Uterus (tissue), 4 donors: ENCODE results near the gene ATF7. TPM values are rescaled to one million over a fixed set of nuclear protein-coding genes. Genes with fewer than 3 reads are reported as not detected.

Source experiments
- DNase-seq, 2 donors: peaks; one replicate each; pipeline ENCODE4 v3.0.0-alpha.2; 2019 to 2020
- H3K27ac ChIP-seq, 2 donors: fragments of 200-600 bp; sonication (generic); 1 replicate in 1 of 2; 2 replicates in 1 of 2; pipeline ENCODE4 v1.5.1; 2016 to 2018
- H3K27me3 ChIP-seq, 2 donors: fragments of 200-600 bp; sonication (generic); one replicate each; pipeline ENCODE4 v1.5.1; 2018 to 2019; ENCODE audit warnings: control low read depth in 1 of 2
- H3K36me3 ChIP-seq, 2 donors: fragments of 200-600 bp; sonication (generic); one replicate each; pipeline ENCODE4 v1.5.1; 2019; ENCODE audit warnings: control low read depth in 1 of 2
- H3K4me1 ChIP-seq, 2 donors: fragments of 200-600 bp; sonication (generic); one replicate each; pipeline ENCODE4 v1.5.1; 2018 to 2019; ENCODE audit warnings: control low read depth in 1 of 2
- H3K4me3 ChIP-seq, 2 donors: fragments of 200-600 bp; sonication (generic); 1 replicate in 1 of 2; 2 replicates in 1 of 2; pipeline ENCODE4 v1.5.1; 2018 to 2019; ENCODE audit warnings: mild to moderate bottlenecking in 1 of 2
- H3K9me3 ChIP-seq, 2 donors: fragments of 200-600 bp; sonication (generic); one replicate each; pipeline ENCODE4 v1.5.1; 2019; ENCODE audit warnings: control low read depth in 1 of 2
- CTCF ChIP-seq, 4 experiments: fragments of 200-600 bp in 2 of 4; fragments of 450-650 bp in 2 of 4; sonication (generic) in 2 of 4; IDR thresholded peaks; one replicate each; pipeline ENCODE4 v1.5.1; 2016 to 2019; ENCODE audit warnings: antibody characterized with exemption in 4 of 4, mild to moderate bottlenecking in 2 of 4, moderate library complexity in 1 of 4
- POLR2A ChIP-seq, 2 donors: fragments of 450-650 bp; IDR thresholded peaks; one replicate each; pipeline ENCODE4 v1.6.1; 2016; ENCODE audit warnings: antibody characterized with exemption in 2 of 2, mild to moderate bottlenecking in 1 of 2, moderate library complexity in 1 of 2
- intact Hi-C: fragments of 100-400 bp; cut with DNase I; formaldehyde crosslinking; loops from one replicate; pipeline ENCODE4 v1.15.1; 2023; ENCODE audit warnings: low total_unique reads
- total RNA-seq, 4 donors: library from RNA; depleted of rRNA in 3 of 4; stranded (reverse); fragments of >200 nt in 3 of 4; gene quantifications; one replicate each; pipeline versions ENCODE4 v1.1.0 to v1.2.4, GENCODE V29; 2014 to 2023
- donor health status: DM: yes; HTN: yes; CAD: no.

ATF7 gene
- total RNA-seq, 4 donors from 2014 or later, result 10.6 to 47.6 (median 21.3) TPM

GRCh38 chr12:53508534-53509170 is 117.5 kb downstream of the ATF7 start:
- DNase-seq, result peak; percentile 84 to 86
- no peak overlapping the region for H3K4me3 ChIP-seq
- peaks cover 0 to 12% of the 10 kb centered on the region in 2 donors for H3K4me1 ChIP-seq
- TF ChIP-seq POLR2A (IDR thresholded peaks at IDR 0.05), result no peak
- TF ChIP-seq CTCF (IDR thresholded peaks at IDR 0.05), result peak; percentile 85 to 95 (median 94)
- no peaks in the 10 kb centered on the region for H3K27me3 ChIP-seq
- H3K9me3 ChIP-seq, result no peaks in the 10 kb centered on the region
- peak overlapping the region; percentile 14 to 45 for H3K27ac ChIP-seq
- no peaks in the 10 kb centered on the region for H3K36me3 ChIP-seq
- intact Hi-C loops, result loop anchor here (10.0 kb wide), 1 partner anchor 54 kb away; the partner anchor contains the start of gene PCBP2

GRCh38 chr12:53507603-53507885 is 118.6 kb downstream of the ATF7 start:
- TF ChIP-seq CTCF (IDR thresholded peaks at IDR 0.05), result no peak
- no peak for TF ChIP-seq POLR2A (IDR thresholded peaks at IDR 0.05)
- no peak for DNase-seq
- intact Hi-C loops, result loop anchor here (2.0 to 10.0 kb wide), 2 partner anchors 53 to 155 kb away; partner anchors contain the start of gene PCBP2
- H3K27ac ChIP-seq, result no peak overlapping the region
- H3K36me3 ChIP-seq, result no peaks in the 10 kb centered on the region
- no peak overlapping the region for H3K4me3 ChIP-seq
- no peaks in the 10 kb centered on the region for H3K9me3 ChIP-seq
- H3K4me1 ChIP-seq, result peaks cover 0 to 19% of the 10 kb centered on the region in 2 donors
- no peaks in the 10 kb centered on the region for H3K27me3 ChIP-seq

GRCh38 chr12:53506881-53507602 is 119.1 kb downstream of the ATF7 start, which contains the start of gene NPFF:
Gene NPFF, minus strand, starts transcription at chr12:53507484. Its CDS starts 10 bp downstream, at chr12:53507474.
- TF ChIP-seq POLR2A (IDR thresholded peaks at IDR 0.05) (no peak), CTCF (IDR thresholded peaks at IDR 0.05) (no peak)
- DNase-seq, result no peak
- no peaks in the 10 kb centered on the region for H3K36me3 ChIP-seq
- no peak within 1 kb of the TSS for H3K4me3 ChIP-seq
- H3K27me3 ChIP-seq, result no peaks in the 10 kb centered on the region
- H3K27ac ChIP-seq, result no peak within 1 kb of the TSS
- peaks cover 0 to 19% of the 10 kb centered on the region in 2 donors for H3K4me1 ChIP-seq
- intact Hi-C loops, result loop anchor here (2.0 to 10.0 kb wide), 2 partner anchors 52 to 154 kb away; partner anchors contain the start of gene PCBP2
- H3K9me3 ChIP-seq, result no peaks in the 10 kb centered on the region

GRCh38 chr12:53506450-53506785 is 119.8 kb downstream of the ATF7 start:
- Histone ChIP-seq H3K27me3 (no peaks in the 10 kb centered on the region), H3K9me3 (no peaks in the 10 kb centered on the region), H3K27ac (no peak overlapping the region), H3K36me3 (no peaks in the 10 kb centered on the region), H3K4me1 (peaks cover 0 to 19% of the 10 kb centered on the region in 2 donors), H3K4me3 (no peak overlapping the region)
- intact Hi-C loops, result loop anchor here (2.0 to 10.0 kb wide), 2 partner anchors 52 to 154 kb away; partner anchors contain the start of gene PCBP2
- TF ChIP-seq POLR2A (IDR thresholded peaks at IDR 0.05), result no peak
- no peak for TF ChIP-seq CTCF (IDR thresholded peaks at IDR 0.05)
- DNase-seq, result no peak
